Dermis lymphatic vessel endothelial cell (primary cell): ENCODE measurements around the gene MT1H. TPM values are rescaled to one million over a fixed set of nuclear protein-coding genes. Genes with fewer than 3 reads are reported as not detected.

Experiments used
- total RNA-seq: library from RNA; depleted of rRNA; stranded (reverse); fragments of >200 nt; gene quantifications from 2 replicates; pipeline ENCODE4 v1.2.1, GENCODE V29; 2014

The MT1H gene
- not detected in 2 replicates for total RNA-seq

DNA sequence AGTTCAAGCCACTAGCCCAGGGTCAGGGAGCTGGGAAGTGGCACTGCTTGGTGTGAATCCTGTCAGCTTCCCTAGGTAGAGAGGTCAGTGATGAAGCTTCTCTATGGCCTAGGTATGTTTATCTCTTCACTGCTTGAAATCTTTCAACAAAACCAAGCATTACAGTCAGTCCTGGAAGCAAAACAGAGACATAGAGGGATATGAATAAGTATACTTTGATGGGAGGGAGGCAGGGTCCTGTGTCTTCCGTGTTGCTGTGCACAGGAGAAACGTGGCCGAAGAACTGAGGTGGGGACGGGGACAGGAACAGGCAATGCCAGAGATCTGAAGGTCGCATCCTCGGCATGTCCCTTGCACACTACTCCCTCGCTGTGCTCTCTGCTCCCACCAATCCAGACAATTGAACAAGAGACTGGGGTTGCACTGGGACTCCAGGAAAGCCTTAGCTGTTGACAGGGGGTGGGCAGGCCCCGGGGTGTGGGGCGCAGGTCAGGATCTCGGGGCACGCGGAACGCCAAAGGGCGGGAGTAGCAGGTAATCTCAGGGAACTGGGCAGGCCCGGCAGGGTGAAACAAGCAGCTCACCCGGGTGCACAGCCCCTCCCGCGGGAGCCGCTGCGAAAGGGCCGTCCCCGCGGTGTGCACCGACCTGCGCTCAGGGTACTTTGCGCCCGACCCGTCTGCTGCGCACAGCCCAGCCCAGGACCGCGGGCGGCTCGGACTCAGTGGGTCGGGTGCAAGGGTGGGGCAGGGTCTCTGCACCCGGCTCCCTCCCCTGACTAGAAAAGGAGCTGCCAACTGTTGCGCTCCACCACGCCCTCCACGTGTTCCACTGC, at the start of gene MT1H:
MT1H (plus strand) TSS at position 810 of the 835 bp plus-strand sequence. CDS start 71 bp downstream, outside the sequence.

DNA sequence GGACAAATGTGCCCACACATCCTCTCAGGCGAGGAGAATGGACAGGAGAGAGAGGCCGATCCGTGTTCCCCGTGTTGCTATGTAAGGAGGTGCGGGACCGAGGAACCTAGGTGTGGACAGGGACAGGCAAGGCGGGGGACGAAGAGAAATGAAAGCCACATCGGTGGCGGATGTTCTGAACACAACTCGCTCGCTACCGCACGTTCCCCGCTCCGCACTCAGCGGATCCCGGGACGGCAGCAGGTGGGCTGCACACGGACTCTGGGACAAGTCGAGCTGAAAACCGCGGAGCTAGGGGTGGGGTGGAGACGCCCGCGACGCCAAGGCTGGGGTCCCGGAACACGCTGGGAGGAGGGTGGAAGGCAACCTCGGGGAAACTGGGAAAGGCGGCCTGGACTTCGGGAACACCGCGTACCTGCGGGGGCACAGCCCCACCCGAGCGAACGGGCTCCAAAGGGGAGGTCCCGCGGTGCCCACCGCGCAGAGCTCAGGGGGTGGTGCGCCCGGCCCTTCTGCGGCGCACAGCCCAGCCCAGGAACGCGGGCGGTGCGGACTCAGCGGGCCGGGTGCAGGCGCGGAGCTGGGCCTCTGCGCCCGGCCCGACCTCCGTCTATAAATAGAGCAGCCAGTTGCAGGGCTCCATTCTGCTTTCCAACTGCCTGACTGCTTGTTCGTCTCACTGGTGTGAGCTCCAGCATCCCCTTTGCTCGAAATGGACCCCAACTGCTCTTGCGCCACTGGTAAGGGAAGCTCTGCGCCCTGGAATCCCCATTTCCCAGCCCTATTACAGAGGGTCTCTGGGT, 44.3 kb upstream of the MT1H start, which contains the start of gene MT1E:
MT1E (plus strand) TSS at position 642 of the 803 bp plus-strand sequence; CDS start at position 713, 71 bp downstream.

GRCh38 chr16:56632156-56632847, 37.3 kb upstream of the MT1H start, which contains the start of gene MT1M:
MT1M (plus strand) TSS chr16:56632659; CDS start chr16:56632732, 73 bp downstream.

DNA sequence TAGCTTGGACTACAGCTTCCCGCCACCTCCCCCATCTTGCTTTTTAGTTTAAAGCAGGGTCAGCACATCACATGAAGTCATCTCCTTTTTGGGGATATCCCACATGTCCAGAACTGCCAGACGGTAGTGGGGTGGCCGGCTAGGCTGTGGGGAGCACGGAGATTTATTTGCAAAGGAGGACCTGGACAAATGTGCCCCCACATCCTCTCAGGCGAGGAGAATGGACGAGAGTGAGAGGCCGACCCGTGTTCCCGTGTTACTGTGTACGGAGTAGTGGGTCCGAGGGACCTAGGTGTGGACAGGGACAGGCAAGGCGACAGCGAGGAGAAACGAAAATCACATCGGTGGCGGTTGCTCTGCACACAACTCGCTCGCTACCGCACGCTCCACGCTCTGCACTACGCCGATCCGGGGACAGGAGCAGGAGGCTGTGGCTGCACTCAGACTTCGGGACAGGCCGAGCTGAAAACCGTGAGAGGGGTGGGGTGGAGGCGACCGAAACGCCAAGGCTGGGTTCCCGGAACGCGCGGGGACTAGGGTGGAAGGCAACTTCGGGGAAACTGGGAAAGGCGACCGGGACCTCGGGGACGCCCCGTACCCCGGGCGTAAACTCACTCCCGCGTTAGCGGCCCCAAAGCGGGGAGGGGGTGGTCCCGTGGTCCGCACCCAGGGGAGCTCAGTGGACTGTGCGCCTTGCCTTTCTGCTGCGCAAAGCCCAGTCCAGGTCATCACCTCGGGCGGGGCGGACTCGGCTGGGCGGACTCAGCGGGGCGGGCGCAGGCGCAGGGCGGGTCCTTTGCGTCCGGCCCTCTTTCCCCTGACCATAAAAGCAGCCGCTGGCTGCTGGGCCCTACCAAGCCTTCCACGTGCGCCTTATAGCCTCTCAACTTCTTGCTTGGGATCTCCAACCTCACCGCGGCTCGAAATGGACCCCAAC, 31.5 kb upstream of the MT1H start, which contains the start of gene MT1A:
MT1A (plus strand) TSS at position 853 of the 937 bp plus-strand sequence; CDS start at position 926, 73 bp downstream.

GRCh38 chr16:56651586-56651985, 18.0 kb upstream of the MT1H start, which contains the start of gene MT1B:
MT1B (plus strand) TSS chr16:56651886; CDS start chr16:56651954, 68 bp downstream.

GRCh38 chr16:56657555-56658326, 11.9 kb upstream of the MT1H start, which contains the start of gene MT1F:
MT1F (plus strand) TSS chr16:56657959; CDS start chr16:56658059, 100 bp downstream.

DNA sequence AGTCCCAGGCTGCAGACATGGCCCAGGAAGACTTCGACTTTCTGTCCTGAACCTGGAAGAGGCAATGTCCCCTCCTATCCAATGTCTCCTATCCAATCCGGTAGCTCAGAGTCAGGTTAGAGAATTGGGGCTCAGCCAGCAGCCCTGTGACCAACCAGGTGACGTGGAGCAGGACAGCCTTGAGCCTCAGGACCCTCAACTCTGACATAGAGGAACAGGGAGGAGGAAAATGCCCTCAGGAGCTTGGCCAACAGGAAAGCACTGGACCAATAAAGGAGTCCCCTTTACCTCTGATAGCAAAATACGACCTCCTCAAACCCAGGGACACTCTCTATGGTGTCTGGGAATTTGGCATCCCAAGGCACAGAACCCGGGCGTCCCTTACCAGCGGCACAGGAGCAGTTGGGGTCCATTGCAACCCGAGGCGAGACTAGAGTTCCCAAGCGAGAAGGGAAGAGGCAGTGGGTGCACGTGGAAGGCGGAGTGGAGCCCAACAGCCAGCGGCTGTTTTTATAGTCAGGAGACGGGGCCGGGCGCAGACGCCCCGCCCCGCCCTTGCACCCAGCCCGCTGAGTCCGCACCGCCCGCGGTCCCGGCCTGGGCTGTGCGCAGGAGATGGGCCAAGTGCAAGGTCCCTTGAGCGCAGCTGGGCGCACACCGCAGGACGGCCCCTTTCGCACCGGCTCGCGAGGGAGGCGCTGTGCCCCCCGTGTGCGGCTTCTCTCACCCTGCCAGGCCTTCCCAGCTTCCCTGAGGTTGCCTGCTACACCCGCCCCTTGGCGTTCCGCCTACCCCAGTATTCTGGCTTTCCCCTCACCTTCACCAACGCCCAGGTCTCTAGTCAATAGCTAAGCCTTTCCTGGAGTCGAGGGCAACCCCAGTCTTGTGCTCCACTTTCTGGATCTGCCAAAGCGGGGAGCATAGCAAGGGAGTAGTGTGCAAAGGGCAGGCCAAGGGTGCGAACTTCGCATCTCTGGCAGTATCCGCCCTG, 1.7 kb upstream of the MT1H start, which contains the start of gene MT1G:
MT1G (minus strand) TSS at position 485 of the 991 bp plus-strand sequence; CDS start at position 413, 72 bp downstream.

GRCh38 chr16:56681939-56682702, 12.5 kb downstream of the MT1H start, which contains the start of gene MT1X:
MT1X (plus strand) TSS chr16:56682470; CDS start chr16:56682541, 71 bp downstream.

Other genes starting within 250 kb of the MT1H start
- 283 and 317 TPM in 2 replicates for gene AMFR, start 244.3 kb upstream of the MT1H start, total RNA-seq
- gene NUDT21, start 218.5 kb upstream of the MT1H start, total RNA-seq = 82.9 and 91.3 TPM in 2 replicates
- 42.3 and 73.3 TPM in 2 replicates for gene OGFOD1, start 218.3 kb upstream of the MT1H start, total RNA-seq
- gene BBS2, start 149.8 kb upstream of the MT1H start, total RNA-seq = 45.8 and 55.3 TPM in 2 replicates
- not detected in 2 replicates for gene MT4, start 104.7 kb upstream of the MT1H start, total RNA-seq
- gene MT3, start 80.3 kb upstream of the MT1H start, total RNA-seq = not detected in 2 replicates
- 8.3 and 11.2 TPM in 2 replicates for gene MT2A, start 61.2 kb upstream of the MT1H start, total RNA-seq
- gene MT1E, start 44.0 kb upstream of the MT1H start, total RNA-seq = 10.4 and 25.5 TPM in 2 replicates
- gene MT1M, start 37.2 kb upstream of the MT1H start, total RNA-seq = 0.43 and 0.54 TPM in 2 replicates
- gene MT1A, start 31.1 kb upstream of the MT1H start, total RNA-seq = 0.43 TPM in 1 of 2 replicates, not detected in the other
- not detected in 2 replicates for gene MT1B, start 17.9 kb upstream of the MT1H start, total RNA-seq
- gene MT1F, start 11.9 kb upstream of the MT1H start, total RNA-seq = 0.22 and 0.34 TPM in 2 replicates
- 0.22 TPM in 1 of 2 replicates, not detected in the other for gene MT1G, start 1.7 kb upstream of the MT1H start, total RNA-seq
- gene MT1X, start 12.7 kb downstream of the MT1H start, total RNA-seq = 8.6 and 8.7 TPM in 2 replicates
- gene NUP93, start 60.3 kb downstream of the MT1H start, total RNA-seq = 51.4 and 58.7 TPM in 2 replicates
- 0.09 TPM in 1 of 2 replicates, not detected in the other for gene SLC12A3, start 195.4 kb downstream of the MT1H start, total RNA-seq